ENCODE measurements around the gene HAGH.

Gene HAGH

DNA sequence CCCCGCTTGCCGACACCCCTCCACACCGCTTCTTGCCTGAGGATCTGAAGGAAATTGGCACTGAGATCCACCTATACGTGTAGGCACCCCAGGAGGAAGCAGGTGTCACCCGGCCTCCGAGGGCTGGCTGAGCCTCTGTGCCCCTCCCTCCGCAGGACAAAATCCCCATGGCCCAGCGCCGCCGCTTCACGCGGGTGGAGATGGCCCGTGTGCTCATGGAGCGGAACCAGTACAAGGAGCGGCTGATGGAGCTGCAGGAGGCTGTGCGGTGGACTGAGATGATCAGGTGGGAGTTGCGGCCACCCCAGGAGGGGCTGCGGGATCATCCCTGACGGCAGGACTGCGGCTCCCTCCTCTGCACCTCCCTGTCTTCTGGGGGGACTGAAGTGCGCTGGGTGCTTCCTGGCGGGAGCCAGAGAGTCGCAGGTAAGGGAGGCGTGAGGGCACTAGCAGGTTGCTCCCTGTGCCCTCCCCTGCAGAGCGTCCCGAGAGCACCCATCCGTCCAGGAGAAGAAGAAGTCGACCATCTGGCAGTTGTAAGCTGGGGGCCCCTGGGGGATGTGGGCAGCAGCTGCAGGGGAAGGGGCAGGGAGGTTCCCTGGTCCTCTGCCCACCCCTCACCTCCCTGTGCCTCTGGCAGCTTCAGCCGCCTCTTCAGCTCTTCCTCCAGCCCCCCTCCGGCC is 64.3 kb downstream of the HAGH start:
- DNase-seq (ENCODE audit: low read depth, low spot score) = no peak

DNA sequence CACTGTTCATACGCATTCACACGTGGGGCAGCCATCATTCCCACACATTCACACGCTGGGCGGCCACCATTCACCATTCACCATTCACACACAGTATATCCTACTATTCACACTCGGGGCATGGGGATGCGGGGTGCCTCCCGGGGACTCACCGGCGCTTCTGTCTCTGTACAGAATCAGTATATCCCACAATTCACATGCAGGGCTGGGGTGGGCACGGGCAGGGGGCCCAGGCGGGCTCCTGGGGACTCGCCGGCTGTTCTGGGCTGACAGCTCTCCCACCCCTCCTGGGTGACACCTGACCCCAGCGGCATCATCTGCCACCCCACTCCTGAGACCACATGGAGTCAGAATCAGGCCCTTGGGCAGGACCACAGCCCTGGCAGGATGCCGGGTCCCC is 64.9 kb downstream of the HAGH start:
- DNase-seq (ENCODE audit: low read depth, low spot score) = no peak

DNA sequence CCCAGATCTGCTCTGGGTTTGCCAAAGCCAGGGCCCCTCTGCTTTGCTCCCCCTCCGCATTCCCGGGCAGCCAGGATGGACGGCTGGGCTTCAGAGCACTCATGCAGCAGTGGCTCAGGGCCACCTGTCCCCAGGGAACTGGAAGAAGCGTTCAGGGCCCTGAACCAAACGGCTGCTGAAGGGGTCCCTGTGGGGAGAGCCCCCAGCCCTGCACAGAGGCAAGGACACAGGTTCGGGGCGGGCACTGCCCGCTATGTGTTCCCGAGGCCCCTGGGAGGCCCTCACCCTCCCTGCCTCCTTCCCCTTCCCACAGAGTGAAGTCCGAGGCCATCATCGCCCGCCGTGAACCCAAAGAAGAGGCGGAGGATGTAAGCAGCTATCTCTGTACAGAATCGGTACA is 65.7 kb downstream of the HAGH start:
- DNase-seq (ENCODE audit: low read depth, low spot score) = no peak

DNA sequence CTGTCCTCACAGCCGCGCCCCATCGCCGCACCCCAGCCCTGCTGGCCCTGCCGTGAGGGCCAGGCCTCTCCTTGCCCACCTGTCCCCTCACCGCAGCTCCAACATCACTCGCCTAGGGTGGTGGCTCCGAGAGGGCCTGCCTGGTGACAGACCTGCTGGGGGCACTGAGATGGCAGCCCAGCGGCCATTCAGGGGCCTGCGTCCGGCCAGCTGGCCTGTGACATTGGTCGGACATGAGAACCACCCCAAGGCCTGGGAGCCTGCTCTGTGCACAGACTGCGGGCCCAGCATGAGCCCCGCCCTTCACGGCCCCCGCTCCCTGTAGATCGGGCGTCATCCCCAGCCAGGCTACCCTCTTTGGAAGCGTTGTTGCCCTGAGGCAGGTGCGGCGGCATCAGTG is 67.1 kb downstream of the HAGH start:
- no peak for DNase-seq (ENCODE audit: low read depth, low spot score)

DNA sequence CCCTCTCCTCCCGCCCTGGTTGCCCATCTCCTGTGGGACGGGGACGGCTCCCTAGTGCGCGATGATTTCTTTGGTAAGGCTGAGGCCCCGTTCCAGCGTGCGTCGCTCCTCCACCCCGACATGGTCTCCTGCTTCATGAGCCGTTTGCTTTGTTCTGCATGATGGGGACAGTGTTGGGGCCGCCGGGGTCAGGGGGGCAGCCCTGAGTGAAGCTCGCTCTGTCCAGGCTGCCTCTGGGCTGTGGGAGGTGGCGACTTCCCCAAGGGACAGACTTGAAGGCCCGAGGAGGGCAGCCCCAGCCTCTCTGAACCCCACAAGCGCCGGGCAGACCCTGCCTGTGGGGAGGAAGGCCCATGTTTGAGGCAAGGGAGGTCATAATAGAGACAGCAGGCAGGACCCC is 67.7 kb downstream of the HAGH start:
- no peak for DNase-seq (ENCODE audit: low read depth, low spot score)

DNA sequence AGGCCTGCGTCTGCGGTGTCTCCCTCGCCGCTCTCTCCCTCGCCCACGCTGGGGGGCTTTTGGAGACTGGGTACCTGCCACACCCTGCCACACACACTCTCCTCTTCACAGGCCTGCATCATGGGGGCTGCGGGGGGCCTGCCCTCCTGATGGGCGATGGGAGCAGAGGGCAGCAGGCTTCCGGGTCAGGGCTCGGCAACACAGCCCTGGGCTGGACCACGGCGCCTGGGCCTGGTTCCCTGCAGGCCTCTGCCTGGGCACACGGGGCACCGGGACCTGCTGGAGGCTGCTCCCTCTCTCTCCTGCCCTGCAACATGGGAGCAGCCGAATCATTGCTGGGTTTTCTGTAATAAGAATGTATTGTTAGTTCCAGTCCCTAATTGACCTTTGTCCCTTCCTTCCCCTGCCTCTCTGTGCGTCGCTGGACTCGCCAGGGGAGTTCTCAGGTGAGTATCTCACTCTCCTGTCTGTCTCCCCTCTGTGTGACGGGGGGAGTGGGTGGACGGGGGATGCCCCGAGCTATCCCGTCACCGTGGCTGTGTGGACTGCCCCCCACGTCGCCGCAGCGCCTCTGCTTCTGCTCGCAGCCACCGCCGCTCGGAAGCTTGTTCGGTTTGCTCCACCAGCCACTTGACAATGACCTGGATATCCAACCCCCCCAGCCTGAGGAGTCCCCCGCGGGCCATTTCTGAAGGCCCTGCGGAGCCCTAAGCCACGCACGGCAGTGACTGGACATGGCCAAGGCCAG is 68.7 kb downstream of the HAGH start:
- DNase-seq (ENCODE audit: low read depth, low spot score) = no peak

Data from iPS DF 19.7 (cell line).